Smooth muscle cell (in vitro differentiated cells): ENCODE data around the gene EFS. TPM values are rescaled to one million over a fixed set of nuclear protein-coding genes. Genes with fewer than 3 reads are reported as not detected.

Source experiments
- DNase-seq: peaks from one replicate; lab custom pipeline; 2025; ENCODE audit not compliant: unreplicated experiment; lab: John Stamatoyannopoulos, UW
- H2AFZ ChIP-seq: fragments of 200-600 bp; sonication (generic); 2 replicates; pipeline ENCODE4 v1.6.0; 2016; ENCODE audit warnings: antibody characterized with exemption, low read depth, mild to moderate bottlenecking
- H3F3A ChIP-seq: fragments of 200-600 bp; sonication (generic); 2 replicates; pipeline ENCODE4 v1.6.0; 2017; ENCODE audit warnings: antibody characterized with exemption, low read depth
- H3K27ac ChIP-seq: fragments of 200-600 bp; sonication (generic); 2 replicates; pipeline ENCODE4 v1.5.1; 2016; ENCODE audit warnings: low read depth, mild to moderate bottlenecking
- H3K27me3 ChIP-seq: fragments of 200-600 bp; sonication (generic); 2 replicates; pipeline ENCODE4 v1.6.1; 2016; ENCODE audit warnings: low read depth, mild to moderate bottlenecking
- H3K36me3 ChIP-seq: fragments of 200-600 bp; sonication (generic); 2 replicates; pipeline ENCODE4 v1.5.1; 2016; ENCODE audit warnings: low read depth
- H3K4me1 ChIP-seq: fragments of 200-600 bp; sonication (generic); 2 replicates; pipeline ENCODE4 v1.5.1; 2016; ENCODE audit warnings: low read depth
- H3K4me2 ChIP-seq: fragments of 200-600 bp; sonication (generic); 2 replicates; pipeline ENCODE4 v1.6.0; 2016; ENCODE audit warnings: mild to moderate bottlenecking
- H3K4me3 ChIP-seq: fragments of 200-600 bp; sonication (generic); 2 replicates; pipeline ENCODE4 v1.5.1; 2016; ENCODE audit warnings: mild to moderate bottlenecking
- H3K79me2 ChIP-seq: fragments of 200-600 bp; sonication (generic); 2 replicates; pipeline ENCODE4 v1.6.0; 2016; ENCODE audit warnings: low read depth, mild to moderate bottlenecking
- H3K9ac ChIP-seq: fragments of 200-600 bp; sonication (generic); 2 replicates; pipeline ENCODE4 v1.6.0; 2016; ENCODE audit warnings: low read depth
- H3K9me3 ChIP-seq: fragments of 200-600 bp; sonication (generic); replicated peaks from 2 replicates; pipeline ENCODE4 v1.5.1; 2016; ENCODE audit warnings: low read depth
- H4K20me1 ChIP-seq: fragments of 200-600 bp; sonication (generic); 2 replicates; pipeline ENCODE4 v1.6.0; 2016; ENCODE audit warnings: low read depth
- WGBS: methylation state at CpG from one replicate; pipeline ENCODE4 v1.1.7; 2016; ENCODE audit warnings: low lambda C conversion rate; 5-methylcytosine and 5-hydroxymethylcytosine counted together
- polyA plus RNA-seq: library from polyadenylated mRNA; unstranded; fragments of >200 nt; fragmentation: Nextera tagmentation; extraction: Ambion mirVana; gene quantifications from 2 replicates; pipeline ENCODE4 v1.2.1, GENCODE V29; 2016
- total RNA-seq: library from RNA; depleted of rRNA; stranded (reverse); fragments of >200 nt; gene quantifications from 2 replicates; pipeline ENCODE4 v1.2.3, GENCODE V29; 2014
- TF ChIP-seq, protein P1 (sequence below): fragments of 200-600 bp; sonication (generic); IDR thresholded peaks from 2 replicates; pipeline ENCODE4 v1.5.1; 2017; ENCODE audit warnings: borderline replicate concordance, mild to moderate bottlenecking, antibody characterized with exemption; ENCODE audit not compliant: insufficient read depth, poor library complexity, severe bottlenecking

EFS gene
- total and polyA plus RNA-seq, 2 experiments from 2014 or later: 23.9 to 41.3 TPM

DNA sequence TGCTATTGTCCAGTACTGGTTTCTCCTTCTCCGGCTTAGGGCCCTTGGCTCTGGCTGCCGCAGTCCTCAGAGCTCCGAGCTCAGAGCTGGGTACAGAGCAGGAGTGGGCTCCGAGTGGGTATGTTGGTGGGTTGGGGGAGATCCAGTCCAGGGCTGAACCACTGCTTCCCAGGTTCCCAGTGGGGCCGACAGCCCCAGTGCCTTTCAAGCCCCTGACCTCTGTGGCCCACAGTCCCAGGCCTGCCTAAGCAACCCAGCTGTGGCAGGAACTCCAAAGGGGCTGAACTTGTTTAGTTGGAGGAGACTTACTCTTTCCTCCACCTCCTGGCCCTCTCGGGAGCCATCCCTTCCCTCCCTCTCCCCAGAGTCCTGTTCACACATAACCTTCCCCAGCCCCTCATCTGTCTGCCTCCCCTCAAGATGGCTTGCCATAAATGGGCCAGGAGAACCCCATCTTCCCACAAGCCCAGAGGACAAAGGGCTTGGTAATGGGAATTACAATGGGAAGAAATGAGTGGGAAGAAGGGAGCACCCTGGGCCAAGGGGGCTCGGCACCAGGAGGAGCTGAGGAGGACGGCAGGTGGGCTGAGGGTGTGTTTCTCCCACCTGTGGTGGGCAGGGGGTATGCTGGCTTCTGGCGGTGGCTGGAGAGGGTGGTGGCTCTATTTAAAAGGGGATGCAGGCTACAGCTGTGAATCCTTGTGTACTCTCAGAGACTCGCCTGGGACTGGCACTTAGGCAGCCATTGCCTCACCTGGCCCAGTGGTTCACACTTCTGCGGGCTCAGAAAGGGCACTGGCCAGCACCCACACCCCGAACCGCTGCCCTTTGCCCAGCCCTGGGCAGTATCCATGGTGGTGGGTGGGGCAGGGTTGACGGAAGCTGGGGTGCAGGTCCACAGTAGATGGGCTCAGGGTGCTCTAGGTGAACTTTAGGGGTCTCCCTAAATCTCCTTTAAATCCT lies 46.9 kb upstream of the EFS start:
- H3K27ac ChIP-seq: no peak overlapping the region
- H3K27me3 ChIP-seq: peaks cover 7% of the 10 kb centered on the region
- no peaks in the 10 kb centered on the region for H3K79me2 ChIP-seq
- no peaks in the 10 kb centered on the region for H3F3A ChIP-seq
- no peak overlapping the region for H2AFZ ChIP-seq
- TF ChIP-seq, protein P1, sequence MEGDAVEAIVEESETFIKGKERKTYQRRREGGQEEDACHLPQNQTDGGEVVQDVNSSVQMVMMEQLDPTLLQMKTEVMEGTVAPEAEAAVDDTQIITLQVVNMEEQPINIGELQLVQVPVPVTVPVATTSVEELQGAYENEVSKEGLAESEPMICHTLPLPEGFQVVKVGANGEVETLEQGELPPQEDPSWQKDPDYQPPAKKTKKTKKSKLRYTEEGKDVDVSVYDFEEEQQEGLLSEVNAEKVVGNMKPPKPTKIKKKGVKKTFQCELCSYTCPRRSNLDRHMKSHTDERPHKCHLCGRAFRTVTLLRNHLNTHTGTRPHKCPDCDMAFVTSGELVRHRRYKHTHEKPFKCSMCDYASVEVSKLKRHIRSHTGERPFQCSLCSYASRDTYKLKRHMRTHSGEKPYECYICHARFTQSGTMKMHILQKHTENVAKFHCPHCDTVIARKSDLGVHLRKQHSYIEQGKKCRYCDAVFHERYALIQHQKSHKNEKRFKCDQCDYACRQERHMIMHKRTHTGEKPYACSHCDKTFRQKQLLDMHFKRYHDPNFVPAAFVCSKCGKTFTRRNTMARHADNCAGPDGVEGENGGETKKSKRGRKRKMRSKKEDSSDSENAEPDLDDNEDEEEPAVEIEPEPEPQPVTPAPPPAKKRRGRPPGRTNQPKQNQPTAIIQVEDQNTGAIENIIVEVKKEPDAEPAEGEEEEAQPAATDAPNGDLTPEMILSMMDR: no peak
- H3K4me1 ChIP-seq: no peaks in the 10 kb centered on the region
- no peak overlapping the region for H3K4me2 ChIP-seq
- DNase-seq: no peak
- H3K9ac ChIP-seq: no peak overlapping the region
- H3K36me3 ChIP-seq: no peaks in the 10 kb centered on the region
- no peak overlapping the region for H3K4me3 ChIP-seq
- 88% methylated on average over 14 of the region's 14 CpGs for WGBS
- no peaks in the 10 kb centered on the region for H3K9me3 ChIP-seq
- no peaks in the 10 kb centered on the region for H4K20me1 ChIP-seq

DNA sequence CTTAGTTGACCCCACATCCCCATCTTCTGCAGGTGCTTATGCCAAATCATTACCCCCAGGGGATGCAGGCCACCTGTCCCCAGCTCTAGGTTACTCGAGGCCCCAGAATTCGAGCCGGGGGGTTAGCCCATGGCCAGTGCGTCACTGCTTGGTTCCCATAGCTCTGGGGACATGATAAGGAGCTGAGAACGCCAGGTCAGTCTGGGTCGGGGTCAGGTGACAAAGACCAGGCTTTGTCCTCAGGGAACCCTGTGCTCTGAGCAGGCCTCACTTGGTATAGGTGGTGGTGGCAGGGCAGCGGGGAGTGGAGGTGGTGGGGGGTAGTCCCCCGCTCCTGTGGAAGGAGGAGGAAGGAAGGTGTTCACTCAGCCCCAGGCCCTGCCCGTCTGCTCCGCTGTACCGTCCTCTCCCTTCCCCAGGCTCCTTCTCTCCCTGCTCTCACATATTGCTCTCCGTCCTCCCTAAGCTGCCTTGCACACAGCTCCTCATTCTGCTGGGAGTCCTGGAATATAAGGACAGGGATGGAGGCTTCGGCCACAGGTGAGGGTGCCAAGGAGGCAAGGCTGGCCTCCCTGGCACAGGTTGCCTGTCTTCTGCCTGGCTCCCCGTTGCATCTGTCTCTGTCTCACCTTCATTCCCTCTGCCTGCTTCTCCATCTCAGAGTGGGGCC lies 45.1 kb upstream of the EFS start:
- no peak overlapping the region for H2AFZ ChIP-seq
- no peaks in the 10 kb centered on the region for H3F3A ChIP-seq
- DNase-seq: no peak
- H3K4me2 ChIP-seq: no peak overlapping the region
- 85% methylated on average over 13 of the region's 14 CpGs for WGBS
- no peaks in the 10 kb centered on the region for H3K79me2 ChIP-seq
- H4K20me1 ChIP-seq: no peaks in the 10 kb centered on the region
- H3K27ac ChIP-seq: no peak overlapping the region
- no peaks in the 10 kb centered on the region for H3K4me1 ChIP-seq
- H3K9ac ChIP-seq: no peak overlapping the region
- H3K9me3 ChIP-seq: no peaks in the 10 kb centered on the region
- H3K27me3 ChIP-seq: peaks cover 7% of the 10 kb centered on the region
- TF ChIP-seq, protein P1: no peak
- no peak overlapping the region for H3K4me3 ChIP-seq
- H3K36me3 ChIP-seq: no peaks in the 10 kb centered on the region

DNA sequence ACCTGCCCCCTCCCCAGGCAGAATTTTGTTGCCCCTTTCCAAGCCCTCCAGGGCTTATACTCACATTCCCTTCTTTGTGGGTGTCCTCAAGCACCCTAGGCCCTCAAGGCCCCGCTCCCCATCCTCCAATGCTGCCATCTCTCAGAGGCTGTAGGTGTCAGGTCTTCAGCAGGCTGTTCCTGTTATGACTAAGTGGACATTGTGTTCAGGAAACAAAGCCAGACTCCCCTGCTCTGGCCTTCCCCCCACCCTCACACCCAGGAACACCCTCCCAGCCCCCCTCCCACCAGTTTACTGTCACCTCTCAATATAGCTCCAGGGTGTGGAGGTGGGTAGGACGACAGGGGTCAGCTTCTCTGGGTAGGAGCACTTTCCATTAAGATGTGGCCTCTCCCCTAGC lies 44.5 kb upstream of the EFS start:
- no peaks in the 10 kb centered on the region for H3K4me1 ChIP-seq
- no peak overlapping the region for H3K4me2 ChIP-seq
- no peaks in the 10 kb centered on the region for H3F3A ChIP-seq
- H3K27me3 ChIP-seq: peaks cover 7% of the 10 kb centered on the region
- H3K9ac ChIP-seq: no peak overlapping the region
- no peak overlapping the region for H2AFZ ChIP-seq
- no peaks in the 10 kb centered on the region for H3K79me2 ChIP-seq
- no peaks in the 10 kb centered on the region for H3K36me3 ChIP-seq
- no peak overlapping the region for H3K27ac ChIP-seq
- no peaks in the 10 kb centered on the region for H3K9me3 ChIP-seq
- 83% methylated on average over 2 of the region's 2 CpGs for WGBS
- H4K20me1 ChIP-seq: no peaks in the 10 kb centered on the region
- DNase-seq: no peak
- no peak overlapping the region for H3K4me3 ChIP-seq
- TF ChIP-seq, protein P1: no peak
